KG1 (cell line): ENCODE measurements around the gene SLAIN1.

ENCODE experiments used
- DNase-seq: peaks from one replicate; lab custom pipeline; 2025; lab: John Stamatoyannopoulos, UW

Gene SLAIN1

DNA sequence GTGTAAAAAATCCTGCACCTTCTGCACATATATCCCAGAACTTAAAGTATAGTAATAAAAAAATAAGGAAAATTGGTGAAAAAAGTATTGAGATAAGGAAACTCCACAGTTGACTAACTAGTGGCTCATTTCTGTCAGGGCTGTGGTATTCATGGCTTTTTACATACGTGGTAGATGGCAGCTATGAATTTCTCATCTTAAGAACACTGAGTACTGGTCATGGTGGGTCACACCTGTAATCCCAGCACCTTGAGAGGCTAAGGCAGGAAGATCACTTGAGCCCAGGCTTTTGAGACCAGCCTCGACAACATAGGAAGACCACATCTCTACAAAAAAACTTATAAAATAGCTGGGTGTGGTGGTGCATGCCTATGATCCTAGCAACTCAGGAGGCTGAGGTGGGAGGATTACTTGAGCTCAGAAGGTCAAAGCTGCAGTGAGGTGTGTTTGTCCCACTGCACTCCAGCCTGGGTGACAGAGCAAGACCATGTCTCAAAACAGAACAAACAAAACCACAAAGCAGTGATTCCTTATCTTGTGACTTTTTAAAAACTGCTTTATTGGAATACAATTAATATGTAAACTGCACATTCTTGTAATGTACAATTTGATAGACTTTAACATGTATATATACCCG is 16.8 kb downstream of the SLAIN1 start:
- DNase-seq: no peak

DNA sequence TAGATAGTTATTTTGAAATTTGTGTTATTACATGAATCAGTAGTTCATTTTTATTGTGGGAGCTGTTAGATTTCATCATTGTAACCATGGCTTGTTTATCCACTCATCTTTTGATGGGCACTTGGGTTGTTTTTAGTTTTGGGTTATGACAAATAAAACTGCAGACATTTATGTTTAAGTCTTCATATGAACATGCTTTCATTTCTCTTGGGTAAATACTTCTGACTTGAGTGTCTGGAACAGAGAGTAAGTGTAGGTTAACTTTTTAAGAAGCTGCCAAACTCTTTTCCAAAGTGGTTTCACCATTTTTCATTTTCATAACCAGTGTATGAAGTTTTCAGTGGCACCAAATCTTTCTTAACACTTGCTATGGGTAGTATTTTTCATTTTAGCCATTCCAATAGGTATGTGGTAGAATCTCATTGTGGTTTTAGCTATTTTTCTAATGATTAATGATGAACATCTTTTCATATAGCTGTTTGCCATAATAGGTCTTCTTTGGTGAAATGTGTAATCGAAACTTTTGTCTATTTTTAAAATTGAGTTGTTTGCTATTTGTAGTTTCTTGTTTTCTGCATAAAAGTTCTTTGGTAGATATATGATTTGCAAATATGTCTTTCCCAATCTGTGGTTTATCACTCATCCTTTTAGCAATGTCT is 17.9 kb downstream of the SLAIN1 start:
- DNase-seq: no peak

DNA sequence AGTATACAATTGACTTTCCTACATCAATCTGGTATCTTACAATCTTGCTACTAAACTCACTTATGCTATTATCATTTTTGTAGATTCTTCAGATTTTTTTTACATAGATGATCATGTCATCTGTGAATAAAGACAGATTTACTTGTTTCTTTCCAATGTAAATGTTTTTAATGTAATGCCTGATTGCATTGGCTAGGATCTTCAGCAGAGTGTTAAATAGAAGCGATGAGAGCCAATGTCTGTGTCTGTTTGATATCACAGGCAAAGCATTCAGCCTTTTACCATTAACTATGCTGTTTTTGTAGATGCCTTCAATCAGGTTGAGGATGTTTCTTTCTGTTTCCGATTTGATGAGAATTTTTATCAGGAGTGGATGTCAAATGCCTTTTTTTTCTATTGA is 19.2 kb downstream of the SLAIN1 start:
- no peak for DNase-seq

DNA sequence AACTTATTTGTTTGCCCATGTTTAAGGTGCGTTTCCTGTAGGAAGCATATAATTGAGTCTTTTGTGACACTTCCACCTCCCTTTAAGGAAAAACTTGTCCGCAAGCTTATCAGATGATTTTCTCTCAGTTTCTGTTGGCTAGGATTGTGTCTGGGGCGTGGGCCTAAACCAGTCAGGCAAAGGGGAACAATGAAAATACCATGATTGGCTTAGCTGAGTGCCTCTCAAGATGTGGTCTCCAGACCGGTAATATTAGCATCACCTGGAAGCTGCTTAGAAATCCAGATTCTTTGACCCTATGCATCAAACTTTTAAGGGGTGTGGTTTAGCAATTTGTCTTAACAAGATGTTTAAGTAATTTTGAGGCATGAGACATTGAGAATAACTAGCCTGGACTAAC is 20.0 kb downstream of the SLAIN1 start:
- no peak for DNase-seq

DNA sequence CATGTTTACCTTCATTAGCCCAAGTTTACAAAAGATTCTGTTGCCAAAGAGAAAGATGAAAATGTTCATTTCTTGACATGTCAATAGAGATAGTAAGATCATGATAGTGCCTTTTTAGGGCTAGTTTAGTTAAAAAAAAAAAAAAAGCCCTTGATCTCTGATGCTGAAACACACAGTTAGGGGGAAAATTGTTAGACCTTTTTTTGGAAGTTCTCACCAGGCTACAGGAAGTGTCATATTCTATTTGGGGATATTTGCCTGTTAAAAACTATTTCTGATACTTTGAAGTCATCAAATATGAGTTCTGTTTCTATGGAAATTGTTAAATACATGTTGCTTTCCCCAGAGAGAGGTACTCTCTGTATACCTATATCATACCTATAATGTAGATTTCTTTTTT is 21.6 kb downstream of the SLAIN1 start:
- DNase-seq: no peak

DNA sequence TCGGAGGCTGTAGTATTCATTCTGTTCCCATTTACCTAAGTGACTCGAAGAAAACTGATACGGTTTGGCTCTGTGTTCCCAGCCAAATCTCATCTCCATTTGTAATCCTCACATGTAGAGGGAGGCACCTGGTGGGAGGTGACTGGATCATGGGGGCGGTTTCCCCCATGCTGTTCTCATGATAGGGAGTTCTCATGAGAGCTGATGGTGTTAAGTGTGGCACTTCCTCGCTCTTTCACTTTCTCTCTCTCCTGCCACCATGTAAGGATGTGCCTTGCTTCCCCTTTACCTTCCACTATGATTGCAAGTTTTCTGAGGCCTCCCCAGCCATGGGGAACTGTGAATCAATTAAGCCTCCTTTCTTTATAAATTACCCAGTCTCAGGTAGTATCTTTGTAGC is 23.5 kb downstream of the SLAIN1 start:
- no peak for DNase-seq

DNA sequence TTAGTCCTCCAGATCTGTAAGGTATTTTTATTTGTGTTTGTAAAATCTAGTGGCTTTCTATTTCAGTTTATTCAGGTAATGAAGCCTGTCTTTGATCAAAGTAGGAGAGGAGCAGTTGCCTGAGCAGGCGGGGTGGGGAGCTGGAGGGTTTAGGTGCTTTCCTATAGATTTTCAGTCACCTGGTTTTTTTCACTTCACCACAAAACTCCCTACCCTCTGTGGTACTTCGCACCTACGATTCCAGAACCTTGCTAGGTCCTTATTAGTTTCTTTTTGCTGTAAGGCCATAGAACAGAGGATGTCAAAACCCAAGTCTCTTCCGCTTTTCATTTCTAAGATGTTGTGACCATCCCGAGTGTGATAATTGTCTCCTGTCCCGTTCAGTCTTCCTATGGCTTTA is 26.6 kb downstream of the SLAIN1 start:
- DNase-seq: no peak

DNA sequence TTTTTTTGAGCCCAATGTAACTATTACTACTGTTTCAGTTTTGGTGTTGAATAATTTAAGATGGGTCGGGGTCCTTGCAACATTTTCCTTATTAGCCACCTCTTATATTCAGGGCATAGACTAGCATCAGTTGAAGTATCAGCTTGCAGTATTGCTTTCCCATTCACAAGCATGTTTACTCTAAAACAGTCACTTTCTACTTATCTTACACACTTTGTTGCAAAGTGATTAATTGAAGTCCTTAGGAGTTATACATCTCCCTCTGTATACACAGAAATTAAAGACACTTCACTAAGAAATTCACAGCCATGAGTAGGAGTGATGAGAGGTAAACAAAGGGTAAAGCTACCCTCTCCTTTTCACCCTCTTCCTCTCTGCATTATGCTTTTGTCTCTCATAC is 27.6 kb downstream of the SLAIN1 start:
- DNase-seq: no peak

DNA sequence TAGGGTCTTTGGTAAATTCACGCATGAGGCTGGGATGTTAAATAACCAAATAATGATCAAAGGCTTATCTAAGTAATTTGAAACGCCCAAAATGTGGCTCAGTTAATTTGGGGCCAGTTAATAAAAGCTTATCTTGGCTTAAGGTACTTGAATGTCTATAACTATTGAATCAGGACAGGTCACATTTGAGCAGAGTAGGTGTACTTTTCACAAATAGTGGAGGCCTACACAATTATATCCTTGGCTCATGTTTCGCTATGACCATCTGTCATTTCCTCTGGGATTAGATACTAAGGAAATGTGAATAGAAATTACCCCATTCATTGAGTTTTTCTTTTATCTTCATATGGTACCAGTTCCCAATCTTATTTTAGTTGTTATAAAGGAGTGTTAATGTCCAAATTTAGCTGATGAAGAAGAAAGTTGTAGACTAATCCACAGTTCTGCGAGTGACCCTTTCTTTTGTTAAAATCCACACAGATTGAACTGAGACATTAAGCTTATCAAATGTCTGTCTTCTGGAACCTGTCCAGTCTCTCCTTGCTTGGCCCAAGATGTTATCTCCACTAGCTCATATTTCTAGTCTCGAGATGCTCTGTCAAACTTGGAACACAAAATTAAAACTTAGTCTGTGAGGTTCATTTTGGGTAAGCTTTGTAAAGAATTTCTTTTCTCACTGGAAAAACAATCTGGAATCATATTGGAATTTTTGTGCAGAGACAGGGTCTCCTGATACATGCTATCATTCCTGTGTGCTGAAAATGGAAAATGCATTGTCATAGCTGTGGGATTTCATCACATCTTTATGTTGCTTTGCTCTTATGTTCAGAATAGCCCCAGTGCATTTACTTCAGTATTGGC is 31.0 kb downstream of the SLAIN1 start:
- no peak for DNase-seq

DNA sequence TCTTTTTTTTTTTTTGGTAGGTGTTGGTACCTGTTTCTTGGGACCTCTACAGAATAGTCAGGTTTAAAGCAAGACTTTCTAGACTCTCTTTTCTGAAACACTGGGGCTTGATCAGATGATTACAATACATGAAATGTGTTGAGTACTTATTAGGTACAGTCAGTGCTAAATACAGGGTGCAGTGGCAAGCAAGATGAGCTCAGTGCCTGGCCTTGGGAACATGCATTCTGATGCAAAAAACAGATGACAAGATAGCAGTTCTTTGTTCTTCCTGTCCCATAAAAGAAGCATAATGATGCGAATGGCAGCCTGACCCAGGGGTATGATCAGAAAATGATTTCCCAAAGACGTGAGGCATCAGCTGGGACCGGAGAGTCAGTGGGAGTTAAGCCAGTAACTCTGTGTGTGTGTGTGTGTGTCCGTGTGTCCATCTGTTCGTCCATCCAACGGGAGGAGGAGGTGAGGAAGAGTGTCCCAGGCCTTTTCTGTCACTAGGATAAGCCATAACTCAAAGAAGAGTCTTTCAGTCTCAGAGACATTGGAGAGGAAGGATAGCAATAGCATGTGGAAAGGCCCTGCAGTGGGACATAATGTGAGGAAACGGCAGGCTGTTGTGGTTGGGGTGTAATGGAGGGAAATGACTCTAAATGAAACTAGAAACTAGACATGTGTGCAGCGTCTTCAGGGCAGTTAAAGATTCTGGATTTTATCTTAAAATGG is 32.2 kb downstream of the SLAIN1 start:
- DNase-seq: no peak

DNA sequence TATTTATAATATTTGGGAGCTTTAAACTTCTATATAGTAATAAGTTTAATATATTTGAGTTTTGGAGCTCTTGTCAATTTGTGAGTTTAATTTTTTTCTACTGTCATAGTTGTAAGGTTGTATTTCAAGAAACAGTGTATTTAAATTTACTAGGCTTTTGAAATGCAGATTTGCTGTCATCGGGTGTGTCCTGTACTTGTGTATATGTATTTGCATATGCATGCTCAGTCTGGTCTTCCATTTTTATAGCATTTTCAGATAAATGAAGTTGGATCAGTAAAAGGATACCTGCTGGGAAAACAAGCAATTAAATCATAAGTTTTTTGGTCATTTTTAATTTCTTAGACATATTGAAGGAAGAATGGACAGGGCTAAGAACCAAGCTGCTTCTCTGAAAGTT is 33.1 kb downstream of the SLAIN1 start:
- no peak for DNase-seq

DNA sequence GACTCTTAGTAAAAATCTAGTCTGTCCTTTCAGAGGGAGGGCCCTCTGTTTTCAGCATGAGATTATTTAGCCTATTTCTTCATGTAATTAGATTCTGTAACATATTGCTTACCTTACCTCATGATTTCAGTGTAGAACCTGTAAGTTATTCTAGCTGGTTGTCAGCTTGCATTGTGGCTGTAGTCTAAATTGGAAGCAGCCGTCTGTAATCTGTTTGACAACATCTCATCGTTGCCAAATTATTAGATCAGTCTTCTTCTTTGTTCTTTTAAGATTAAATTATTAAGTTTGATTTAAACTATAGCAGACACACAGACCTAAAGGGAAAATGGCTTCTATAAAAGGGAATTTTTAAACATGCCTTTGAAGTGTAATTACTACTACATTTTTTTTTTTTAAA is 34.8 kb downstream of the SLAIN1 start:
- DNase-seq: no peak

DNA sequence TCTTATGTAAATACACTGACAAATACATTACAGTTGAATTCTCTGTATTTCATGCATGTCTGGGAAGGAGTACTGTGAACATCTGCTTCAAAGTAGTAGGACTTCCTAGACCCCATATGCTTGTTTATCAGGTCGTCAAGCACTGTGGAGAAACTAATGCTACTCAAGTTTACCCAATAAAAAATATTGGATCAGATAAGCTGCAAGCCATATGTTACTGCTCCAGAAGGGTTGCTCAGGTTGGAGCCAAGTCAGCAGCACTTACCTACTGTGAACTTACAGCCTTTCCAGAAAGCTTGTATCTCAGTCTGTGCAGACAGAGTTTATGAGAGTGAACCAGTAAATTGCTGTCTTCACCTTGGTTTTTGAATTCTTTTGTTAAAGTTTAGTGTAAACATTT is 36.2 kb downstream of the SLAIN1 start:
- DNase-seq: no peak

DNA sequence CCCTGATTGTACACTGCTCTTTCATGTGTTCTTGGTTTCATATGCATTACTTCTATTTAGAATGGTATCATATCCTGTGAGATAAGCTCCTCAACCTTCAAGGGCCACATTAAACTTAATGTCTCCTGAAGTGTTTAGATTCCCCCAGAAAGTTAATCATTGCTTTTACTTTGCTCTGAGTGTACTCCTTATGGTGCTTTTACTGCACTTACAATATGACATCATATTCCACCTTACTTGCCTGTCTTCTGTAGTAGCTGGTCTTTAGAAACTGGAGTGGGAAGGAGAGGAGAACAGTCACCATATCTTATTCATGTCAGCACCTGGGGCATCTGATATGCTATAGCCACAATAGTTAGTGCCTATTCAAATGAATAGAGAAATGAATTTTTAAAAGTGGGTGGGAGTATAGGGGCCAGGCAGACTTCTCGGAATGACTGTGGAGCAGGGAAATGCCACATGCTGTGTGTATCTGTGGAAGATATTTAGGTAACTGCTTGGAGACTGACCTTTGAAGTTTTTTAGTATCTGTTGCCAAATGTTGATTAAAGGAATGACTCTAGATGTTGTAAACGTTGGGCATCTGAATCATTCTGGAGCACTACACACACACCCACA is 40.2 kb downstream of the SLAIN1 start:
- DNase-seq: no peak

DNA sequence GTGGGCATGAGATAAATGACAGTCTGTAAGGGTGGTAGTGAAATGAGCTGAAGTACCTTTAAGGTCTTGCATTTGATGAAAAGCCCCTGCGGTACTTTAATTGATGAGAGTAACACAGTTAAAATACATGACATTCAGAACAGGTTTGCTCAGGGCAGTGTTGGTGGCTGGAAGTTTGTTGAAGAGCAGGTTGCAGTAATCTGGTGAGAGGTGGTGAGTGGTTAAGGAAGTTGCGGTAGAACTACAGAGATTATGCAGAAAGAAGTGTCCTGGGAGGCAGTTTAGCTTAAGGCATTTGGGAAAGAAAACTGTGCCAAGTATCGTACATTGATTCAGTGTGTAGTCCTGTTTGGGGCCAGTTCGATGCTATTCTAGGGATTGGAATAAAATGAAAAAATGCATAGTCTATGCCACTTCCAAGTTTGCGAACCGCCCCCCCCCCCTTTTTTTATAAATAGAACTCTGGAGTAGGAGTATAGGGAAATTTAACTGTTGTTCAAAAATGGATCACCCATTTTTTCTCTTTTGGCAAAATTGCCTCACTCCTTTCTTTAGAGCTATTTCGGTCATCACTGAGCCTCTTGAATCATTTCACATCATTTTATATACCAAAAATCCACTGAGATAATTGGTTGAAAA is 42.7 kb downstream of the SLAIN1 start:
- DNase-seq: no peak

DNA sequence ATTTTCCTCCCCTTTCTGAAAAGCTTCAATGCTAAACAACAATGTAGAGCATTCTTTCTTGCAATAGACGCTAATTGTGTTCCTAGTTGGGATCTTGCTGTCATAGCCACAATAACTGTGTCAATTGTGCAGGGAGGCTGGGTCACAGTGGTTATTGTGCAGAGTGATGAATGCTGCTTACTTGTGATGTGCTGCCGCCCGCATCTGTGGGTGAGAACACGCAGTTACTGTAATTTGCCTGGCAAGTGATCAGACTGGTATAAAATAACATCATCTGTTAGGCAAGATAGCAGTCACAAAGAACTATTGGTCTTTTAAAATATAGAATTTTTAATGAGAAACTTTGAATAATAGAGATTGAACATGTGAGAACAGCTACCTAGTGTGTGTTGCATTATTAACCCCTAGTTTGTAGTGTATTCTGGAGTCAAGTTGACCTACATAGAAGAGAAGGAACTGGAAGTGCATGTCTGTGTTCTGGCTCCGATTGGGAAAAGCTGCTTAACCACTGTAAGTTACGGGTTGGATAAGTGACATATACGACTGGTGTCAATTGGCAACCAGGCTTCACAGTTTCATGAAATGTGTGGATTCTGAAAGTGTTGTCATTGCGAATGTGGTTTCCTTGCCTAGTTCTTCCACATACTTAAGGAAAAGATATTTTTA is 43.6 kb downstream of the SLAIN1 start:
- DNase-seq: no peak

DNA sequence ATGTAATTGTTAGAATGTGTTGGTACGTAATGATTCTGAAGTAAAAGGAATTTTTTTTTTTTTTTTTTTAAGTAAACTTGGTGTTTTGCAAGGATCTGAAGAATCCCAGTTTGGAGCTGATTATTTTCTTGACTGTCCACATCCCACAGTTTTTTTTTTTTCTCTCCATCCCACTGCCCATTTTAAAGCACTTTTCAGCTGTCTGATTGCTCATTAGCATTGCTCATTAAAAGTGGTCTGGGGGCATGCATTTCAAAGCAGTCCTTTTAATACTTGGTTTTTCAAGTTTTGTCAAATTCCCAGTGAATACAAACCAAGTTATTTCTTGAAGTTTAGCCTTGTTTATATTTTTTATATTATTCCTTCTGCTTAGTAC is 44.1 kb downstream of the SLAIN1 start:
- DNase-seq: no peak

DNA sequence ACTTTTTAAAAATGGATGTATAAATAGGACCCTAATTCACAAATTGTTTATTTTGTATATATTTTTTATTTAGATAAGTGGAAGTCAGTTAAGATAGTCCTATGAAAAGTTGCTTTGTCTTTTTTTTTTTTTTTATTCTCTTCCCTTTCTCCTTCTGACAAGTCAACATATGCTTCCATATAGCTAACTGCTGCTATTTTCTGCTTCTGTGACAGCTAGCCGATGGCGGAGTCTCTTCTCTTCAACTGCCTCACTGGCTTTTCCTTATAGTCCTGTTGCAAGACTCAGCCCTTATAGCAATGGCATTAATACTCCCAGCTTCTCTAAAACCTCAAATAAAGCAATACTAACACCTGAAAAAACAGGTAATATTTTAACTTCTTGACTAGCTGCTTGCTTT is 45.3 kb downstream of the SLAIN1 start:
- DNase-seq: no peak

DNA sequence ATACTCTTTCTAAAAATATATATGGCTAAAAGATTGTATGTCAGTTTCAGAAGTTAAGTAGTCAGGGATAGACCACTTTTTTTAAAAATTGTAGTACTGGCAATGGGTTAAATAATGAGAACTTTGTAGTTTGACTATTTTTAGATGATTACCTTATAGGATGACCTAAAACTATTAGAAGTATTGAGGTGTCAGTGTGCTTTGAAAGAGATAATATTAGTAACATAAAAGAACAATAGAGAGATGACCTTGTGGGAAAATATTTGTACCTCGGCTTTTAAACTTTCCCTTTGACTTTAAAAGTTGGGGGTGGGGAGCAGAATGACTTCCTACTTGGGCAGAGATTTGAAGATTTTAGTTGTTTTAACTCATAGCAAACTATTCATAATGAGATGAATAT is 48.3 kb downstream of the SLAIN1 start:
- DNase-seq: no peak

DNA sequence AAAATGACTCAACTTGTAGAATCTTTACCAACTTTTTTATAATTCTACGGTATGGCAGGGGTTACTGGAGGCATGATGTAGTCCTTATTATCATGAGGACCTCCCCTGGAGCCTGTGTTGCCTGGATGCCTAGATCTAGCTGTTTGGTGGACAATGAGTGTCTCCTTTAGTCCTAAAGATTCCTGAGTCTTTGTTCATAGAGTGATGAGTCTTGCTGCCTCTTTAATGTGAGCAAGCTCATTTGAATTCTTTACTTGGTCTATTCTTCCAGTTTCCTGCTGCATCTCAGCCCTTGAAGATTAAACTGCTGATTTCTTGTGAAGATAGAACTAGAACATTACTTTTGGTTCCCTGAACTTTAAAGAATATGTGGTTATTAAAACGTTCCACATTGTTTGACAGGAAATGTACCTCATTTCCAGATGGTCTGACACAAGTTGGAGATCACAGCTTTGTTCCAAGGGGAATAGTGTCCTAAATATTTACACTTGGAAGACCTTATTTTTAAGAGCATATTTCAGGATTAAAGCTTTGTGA is 51.9 kb downstream of the SLAIN1 start:
- DNase-seq: no peak
